ENCODE measurements around the gene PARL. TPM values are rescaled to one million over a fixed set of nuclear protein-coding genes. Genes with fewer than 3 reads are reported as not detected.

The PARL gene
- total and polyA plus RNA-seq, 10 of the 15 experiments (the other 5 are each of a cell fraction or from before 2014, with no cell fraction given): 49.7 to 113 (median 77.2) TPM

- TF ChIP-seq RUNX3 (IDR thresholded peaks at IDR 0.05; ENCODE audit: low read length): no peak
These were observed 83.1 kb downstream of the PARL start (continued) for GRCh38 chr3:183801601-183802000.

- no peak for DNase-seq (ENCODE audit: low read depth, low spot score)
- intact Hi-C loops (cut with micrococcal nuclease; ENCODE audit: unreplicated experiment) (no loop called here), in situ Hi-C loops (cut with MboI) (no loop called here)
- no TSS peak for BruUV-seq (replicated peaks)
- ATAC-seq: no peak
- Histone ChIP-seq H3K27me3 (replicated peaks in 1 of 2; ENCODE audit: control insufficient read depth in 2 of 2, insufficient read depth in 2 of 2, low read length in 1 of 2) (no peaks in the 10 kb centered on the region), H3K79me2 (ENCODE audit: control insufficient read depth, insufficient read depth, low read length) (no peaks in the 10 kb centered on the region), H3K36me3 (ENCODE audit: control insufficient read depth in 2 of 2, insufficient read depth in 2 of 2, low read length in 1 of 2) (peaks cover 18 to 32% of the 10 kb centered on the region in 2 experiments), H3K4me3 (no peak overlapping the region), H3K9ac (ENCODE audit: control insufficient read depth, insufficient read depth, low read length) (no peak overlapping the region), H3K27ac (ENCODE audit: control insufficient read depth, insufficient read depth) (no peak overlapping the region), H2AFZ (ENCODE audit: control insufficient read depth, low read depth, low read length) (no peak overlapping the region), H3K9me3 (replicated peaks; ENCODE audit: control insufficient read depth, insufficient read depth, low read length) (no peaks in the 10 kb centered on the region), H4K20me1 (ENCODE audit: control insufficient read depth, insufficient read depth) (no peaks in the 10 kb centered on the region), H3K4me2 (ENCODE audit: control insufficient read depth, insufficient read depth) (no peak overlapping the region), H3K4me1 (ENCODE audit: control insufficient read depth, insufficient read depth, low read length) (no peaks in the 10 kb centered on the region)
- ChIA-PET CTCF (no interaction called here), SMC1A (ENCODE audit: uncharacterized antibody, unreplicated experiment) (interaction anchor here (3.2 kb wide), 1 partner anchor 11 kb away, joined by 8 read pairs; no protein-coding TSS in a partner anchor), POLR2A (interaction anchor here (0.5 kb wide), 1 partner anchor 13 kb away, joined by 5 read pairs; no protein-coding TSS in a partner anchor), RAD21 (ENCODE audit: unreplicated experiment) (no interaction called here)
- no peak for FAIRE-seq
- WGBS (ENCODE audit: insufficient coverage, insufficient replicate concordance, low lambda C conversion rate, missing lambda C conversion rate): 98% methylated on average over 8 of the region's 8 CpGs
- TF ChIP-seq SREBF2 (IDR thresholded peaks at IDR 0.05; ENCODE audit: low read length): no peak
- TF ChIP-seq DPF2 (IDR thresholded peaks at IDR 0.05): no peak
- no peak for TF ChIP-seq BRCA1 (IDR thresholded peaks at IDR 0.05; ENCODE audit: low read depth, low read length)
- TF ChIP-seq, protein P1, sequence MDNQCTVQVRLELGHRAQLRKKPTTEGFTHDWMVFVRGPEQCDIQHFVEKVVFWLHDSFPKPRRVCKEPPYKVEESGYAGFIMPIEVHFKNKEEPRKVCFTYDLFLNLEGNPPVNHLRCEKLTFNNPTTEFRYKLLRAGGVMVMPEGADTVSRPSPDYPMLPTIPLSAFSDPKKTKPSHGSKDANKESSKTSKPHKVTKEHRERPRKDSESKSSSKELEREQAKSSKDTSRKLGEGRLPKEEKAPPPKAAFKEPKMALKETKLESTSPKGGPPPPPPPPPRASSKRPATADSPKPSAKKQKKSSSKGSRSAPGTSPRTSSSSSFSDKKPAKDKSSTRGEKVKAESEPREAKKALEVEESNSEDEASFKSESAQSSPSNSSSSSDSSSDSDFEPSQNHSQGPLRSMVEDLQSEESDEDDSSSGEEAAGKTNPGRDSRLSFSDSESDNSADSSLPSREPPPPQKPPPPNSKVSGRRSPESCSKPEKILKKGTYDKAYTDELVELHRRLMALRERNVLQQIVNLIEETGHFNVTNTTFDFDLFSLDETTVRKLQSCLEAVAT (IDR thresholded peaks at IDR 0.05): no peak
- TF ChIP-seq BMI1 (IDR thresholded peaks at IDR 0.05; ENCODE audit: borderline replicate concordance): no peak
- no peak for TF ChIP-seq EP300 (IDR thresholded peaks at IDR 0.05; ENCODE audit: borderline replicate concordance in 1 of 2, control insufficient read depth in 1 of 2, low read depth in 2 of 2, low read length in 2 of 2)
- TF ChIP-seq E4F1 (IDR thresholded peaks at IDR 0.05; ENCODE audit: borderline replicate concordance, partially characterized antibody): no peak
- no peak for TF ChIP-seq CREM (IDR thresholded peaks at IDR 0.05; ENCODE audit: low read depth)
- TF ChIP-seq PAX5 (IDR thresholded peaks at IDR 0.05; ENCODE audit: borderline replicate concordance, low read depth, low read length): no peak
- no peak for TF ChIP-seq FOS (IDR thresholded peaks at IDR 0.05; ENCODE audit: borderline replicate concordance, extremely low read depth, insufficient read length)
- TF ChIP-seq NR2C1 (IDR thresholded peaks at IDR 0.05): no peak
- no peak for TF ChIP-seq RB1 (IDR thresholded peaks at IDR 0.05; ENCODE audit: borderline replicate concordance)
- no peak for TF ChIP-seq HDGF (IDR thresholded peaks at IDR 0.05)
- no peak for TF ChIP-seq HDAC2 (IDR thresholded peaks at IDR 0.05)
- TF ChIP-seq, protein P2, sequence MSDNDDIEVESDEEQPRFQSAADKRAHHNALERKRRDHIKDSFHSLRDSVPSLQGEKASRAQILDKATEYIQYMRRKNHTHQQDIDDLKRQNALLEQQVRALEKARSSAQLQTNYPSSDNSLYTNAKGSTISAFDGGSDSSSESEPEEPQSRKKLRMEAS (IDR thresholded peaks at IDR 0.05; ENCODE audit: low read depth, low read length): no peak
- no peak for TF ChIP-seq IKZF2 (IDR thresholded peaks at IDR 0.05)
- no peak for TF ChIP-seq NKRF (conservative IDR thresholded peaks at IDR 0.05)
These were observed 84.3 kb downstream of the PARL start for GRCh38 chr3:183800243-183800863.
